GM19372 (cell line): ENCODE measurements around the gene CAT.

Source experiments
- ATAC-seq: cut with Tn5 transposase; IDR thresholded peaks from one replicate; pipeline ENCODE4 v1.9.1; 2021; ENCODE audit warnings: mild to moderate bottlenecking, low read depth, moderate library complexity; ENCODE audit not compliant: unreplicated experiment

CAT gene

DNA sequence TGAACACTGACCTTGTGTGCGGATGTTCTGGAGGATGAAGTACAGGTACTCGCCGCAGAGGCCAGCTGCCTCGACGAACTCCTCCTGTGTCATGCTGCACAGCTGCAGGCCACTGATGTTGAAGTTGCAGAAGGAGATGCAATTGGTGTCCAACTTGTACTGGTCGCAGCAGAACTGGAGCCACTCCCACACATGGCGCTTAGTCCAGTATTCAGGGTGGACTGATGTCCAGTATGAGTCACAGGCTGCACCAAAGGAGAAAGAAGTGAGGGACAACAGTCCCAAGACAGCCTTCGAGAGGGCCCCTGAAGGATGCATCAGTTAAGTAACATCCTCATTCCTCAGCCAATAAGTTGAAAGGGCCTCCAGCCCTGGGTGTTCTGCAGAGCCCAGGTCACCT lies 54.7 kb downstream of the CAT start:
- ATAC-seq, result no peak

DNA sequence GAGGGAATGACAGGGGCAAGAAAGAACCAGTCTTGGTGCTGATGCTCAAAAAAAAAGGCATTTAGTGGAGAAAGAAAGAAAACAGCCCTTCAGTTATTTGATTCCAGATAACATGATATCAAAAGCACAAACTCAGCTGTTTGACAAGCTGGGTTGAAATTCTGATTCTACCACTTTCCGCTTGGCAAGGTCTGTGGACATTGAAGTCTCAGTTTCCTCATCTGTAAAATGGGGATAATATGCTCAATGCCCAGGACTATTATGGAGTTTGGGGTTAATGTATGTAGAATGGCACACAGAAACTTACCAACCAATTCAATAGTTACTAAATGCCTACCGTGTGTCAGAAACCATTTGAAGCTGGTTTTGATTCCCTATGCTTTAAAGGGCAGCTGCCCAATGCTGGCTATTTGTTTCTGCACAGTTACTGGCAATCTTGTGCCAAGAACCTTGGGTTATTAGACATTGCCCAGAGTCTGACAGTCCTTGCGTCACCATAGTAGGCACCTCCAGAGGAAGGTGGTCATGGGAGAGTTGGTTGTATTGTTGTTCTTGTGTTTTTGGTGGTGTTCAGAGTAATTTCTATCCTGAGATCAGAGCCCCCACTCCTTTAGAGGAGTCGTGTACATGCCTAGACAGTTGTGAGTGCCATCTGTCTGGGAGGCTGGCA lies 55.3 kb downstream of the CAT start:
- no peak for ATAC-seq

DNA sequence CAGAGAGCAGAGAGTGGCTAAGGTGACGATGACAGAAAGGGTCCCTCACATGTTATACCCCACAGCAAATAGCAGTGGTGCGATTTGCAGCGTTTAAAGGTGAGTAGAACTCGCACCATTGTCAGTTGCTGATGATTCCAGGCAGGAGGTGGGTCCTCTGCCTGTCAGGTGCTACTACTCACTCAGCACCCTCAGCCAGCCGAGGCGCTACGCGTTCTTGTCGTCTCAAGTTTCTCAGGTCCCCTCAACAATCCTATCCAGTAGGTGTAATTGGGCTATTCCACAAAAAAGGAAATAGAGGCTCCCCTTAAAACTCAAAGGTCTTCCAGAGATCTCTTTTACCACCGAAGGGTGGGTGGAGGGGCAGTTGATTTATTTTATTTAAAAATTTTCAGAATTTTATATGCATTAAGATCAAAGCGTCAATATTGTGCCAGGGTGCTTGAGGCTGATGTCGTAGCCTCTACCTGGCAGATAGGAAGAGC lies 56.5 kb downstream of the CAT start:
- no peak for ATAC-seq

DNA sequence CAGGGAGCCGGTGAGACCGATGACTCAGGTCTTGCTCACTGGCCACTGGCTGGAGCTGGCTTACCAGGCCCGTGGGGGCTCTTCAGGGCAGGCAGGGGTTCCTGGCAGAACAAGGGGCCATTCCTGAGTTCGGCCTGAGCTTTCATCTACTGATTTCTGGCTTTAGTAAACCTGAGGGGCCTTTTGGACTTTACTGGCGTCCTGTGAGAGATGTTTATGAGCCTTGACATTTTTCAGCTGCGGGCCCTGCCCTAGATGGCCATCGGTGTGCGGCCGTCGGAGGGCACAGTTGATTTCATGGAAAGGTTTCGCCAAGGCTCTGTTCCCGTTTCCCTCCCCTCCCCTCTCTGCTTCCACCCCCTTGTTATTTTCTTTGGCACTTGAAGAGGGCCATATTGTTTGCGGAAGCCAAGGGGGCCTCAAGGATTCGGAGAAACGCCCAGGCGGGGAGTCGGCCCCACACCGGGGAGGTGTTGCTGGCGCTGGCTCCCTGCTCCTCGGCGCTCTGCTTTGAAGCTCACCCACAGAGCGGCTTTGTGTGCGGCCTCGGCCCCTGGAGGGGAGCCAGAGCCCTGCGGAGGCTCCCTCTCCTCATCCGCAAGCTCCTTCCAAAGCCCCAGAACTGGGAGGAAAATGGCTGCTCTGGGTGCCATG lies 57.1 kb downstream of the CAT start:
- no peak for ATAC-seq

DNA sequence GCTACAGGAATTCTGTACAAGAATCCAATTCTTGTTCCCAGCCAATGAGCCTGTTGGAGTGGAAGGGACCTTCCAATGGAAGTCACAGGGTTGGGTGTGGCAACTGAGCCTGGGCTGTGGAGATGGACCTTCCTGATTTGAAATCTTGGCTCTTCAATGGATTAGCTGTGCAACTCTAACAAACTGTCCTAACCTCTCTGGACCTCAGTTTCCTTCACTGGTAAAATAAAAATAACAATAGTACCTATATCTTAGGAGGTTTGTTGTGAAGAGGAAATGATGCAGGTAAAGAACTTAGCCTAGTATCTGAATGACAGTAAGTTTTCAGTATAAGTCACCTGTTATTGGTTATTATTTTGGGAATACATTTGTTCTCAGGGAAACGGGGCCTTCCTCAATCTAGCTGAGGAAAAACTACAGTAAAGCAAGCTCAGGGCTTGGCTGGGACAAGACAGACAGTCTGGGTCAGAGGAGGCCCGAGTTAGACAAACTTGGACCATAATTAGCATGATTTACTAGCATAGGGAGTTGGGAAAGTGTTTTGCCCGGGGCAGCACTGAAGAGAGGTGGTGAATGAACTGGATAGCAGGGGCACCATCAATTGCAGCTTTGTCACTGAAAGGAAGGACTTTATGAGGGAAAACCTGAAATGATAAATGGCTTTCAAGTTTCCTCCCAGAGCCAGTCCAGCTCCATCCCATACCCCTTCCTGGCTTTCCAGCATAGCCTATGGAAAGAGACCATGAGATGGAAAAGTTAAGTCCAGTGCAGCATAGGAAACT lies 61.2 kb downstream of the CAT start:
- ATAC-seq, result no peak

DNA sequence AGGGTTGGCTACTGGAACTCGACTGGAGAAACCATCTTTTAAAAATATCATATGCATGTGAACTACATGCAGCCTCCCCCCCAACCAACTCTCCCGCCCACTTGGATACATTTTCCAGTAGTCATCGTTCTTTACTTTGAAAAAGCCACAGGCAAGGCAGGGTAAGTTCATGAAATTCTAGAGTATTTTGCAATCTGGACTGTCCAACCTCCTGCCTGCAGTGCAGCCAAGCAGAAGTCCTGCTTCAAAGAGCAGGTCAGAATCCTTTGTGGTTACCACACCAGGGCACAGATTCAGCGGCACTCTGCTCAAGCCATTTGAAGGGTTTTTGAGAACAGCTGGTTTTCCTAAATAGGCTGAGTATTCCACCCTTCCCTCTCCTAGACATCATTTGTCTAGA lies 62.8 kb downstream of the CAT start:
- no peak for ATAC-seq

DNA sequence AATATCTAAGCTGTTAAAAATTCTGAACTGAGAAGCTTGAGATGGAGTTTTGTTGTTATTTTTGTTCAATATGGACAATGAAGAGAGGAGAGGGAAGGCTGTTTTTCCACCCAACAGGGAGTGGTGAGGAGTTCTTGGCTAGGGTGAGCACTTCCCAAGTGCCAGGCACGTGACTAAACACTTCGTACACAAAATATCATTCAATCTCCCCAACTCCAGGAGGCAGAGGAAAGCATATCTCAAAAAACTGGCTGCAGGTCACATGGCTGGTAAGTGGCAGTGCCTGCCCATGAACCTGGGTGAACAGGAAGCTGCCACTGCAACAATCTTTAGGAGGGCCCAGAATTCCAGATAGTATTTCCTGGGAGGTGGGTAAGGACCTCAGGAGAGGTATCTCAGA lies 63.2 kb downstream of the CAT start:
- no peak for ATAC-seq

DNA sequence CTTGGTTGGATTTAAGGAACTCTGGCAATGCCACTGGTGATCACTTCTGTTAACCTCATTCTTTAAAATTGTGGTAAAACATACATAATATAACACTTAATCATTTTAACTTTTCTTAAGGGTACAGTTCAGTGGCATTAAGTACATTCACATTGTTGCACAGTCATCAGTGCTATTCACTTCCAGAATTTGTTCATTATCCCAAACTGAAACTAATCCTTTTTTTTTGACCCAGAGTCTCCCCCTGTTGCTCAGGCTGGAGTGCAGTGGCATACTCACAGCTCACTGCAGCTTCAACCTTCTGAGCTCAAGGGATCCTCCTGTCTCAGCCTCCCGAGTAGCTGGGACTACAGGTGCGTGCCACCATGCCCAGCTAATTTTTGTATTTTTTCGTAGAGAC lies 64.2 kb downstream of the CAT start:
- ATAC-seq, result no peak

DNA sequence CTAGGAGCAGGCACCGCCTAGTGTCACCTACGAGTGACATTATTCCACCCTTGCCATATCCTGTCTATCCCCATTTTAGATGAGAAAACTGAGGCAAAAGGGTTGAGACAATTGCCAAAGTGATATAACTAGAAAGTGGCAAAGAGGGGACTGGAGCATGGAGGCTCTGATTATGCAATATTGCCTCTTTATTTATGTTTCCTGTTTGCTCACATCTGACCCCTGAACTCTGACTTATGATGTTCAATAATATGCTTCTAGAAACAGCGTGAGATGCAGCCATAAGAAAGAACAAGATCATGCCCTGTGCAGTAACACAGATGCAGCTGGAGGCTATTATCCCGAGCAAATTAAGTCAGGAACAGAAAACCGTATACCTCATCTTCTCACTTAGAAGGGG lies 67.1 kb downstream of the CAT start:
- ATAC-seq, result no peak

DNA sequence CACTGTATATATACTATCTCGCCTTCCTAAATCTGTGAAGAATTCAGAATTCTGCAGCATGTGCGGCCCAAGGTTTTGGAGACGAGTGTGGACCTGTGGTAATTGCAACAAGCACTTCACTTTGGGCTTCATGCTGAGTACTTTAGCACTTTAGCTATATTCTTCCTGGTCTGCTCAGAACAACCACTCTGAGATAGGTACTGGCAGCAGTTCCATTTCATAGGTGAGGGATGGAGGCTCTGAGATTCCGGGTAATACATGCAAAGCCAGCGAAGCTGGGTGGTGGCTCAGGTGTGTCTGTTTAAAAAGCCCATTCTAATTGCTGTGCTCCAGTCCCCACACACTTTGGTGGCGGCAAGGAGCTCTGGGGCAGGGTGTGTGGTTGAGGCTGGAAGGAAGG lies 68.4 kb downstream of the CAT start:
- ATAC-seq, result no peak

DNA sequence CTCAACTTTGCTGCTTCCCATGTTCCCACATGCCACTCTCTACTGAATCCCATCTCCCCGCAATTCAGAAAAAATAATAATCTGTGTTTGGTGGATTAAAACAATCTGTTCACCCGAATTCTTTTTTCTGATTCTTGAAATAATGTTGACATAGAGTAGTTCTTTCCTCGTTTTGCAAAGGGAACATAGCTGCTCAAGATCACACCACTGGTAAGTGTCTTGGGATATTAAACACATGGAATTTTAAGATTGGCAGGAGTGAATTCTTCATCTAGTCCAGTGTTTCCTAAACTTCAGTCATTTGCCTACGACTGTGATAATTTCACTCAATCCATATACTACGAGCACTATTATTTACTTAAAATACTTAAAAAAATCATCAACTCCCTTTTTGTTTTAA lies 68.9 kb downstream of the CAT start:
- ATAC-seq, result no peak

DNA sequence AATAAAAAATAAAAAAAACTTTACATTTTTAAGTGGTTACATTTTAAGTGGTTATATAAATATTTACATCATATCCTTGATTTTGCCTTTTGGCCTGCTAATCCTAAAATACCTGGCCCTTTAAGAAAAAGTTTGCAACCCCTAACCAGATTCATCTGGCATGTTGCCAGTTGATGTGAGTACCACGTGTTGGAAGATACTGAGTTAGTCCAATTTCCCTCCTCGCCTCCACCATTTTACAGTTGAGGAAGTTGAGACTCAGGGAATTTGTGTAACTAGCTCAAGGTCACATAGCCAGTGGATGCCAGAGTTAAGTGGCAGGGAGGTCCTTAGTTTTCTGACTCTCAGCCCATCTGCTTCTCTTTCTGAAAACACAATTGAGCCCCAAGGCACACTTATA lies 69.8 kb downstream of the CAT start:
- no peak for ATAC-seq

DNA sequence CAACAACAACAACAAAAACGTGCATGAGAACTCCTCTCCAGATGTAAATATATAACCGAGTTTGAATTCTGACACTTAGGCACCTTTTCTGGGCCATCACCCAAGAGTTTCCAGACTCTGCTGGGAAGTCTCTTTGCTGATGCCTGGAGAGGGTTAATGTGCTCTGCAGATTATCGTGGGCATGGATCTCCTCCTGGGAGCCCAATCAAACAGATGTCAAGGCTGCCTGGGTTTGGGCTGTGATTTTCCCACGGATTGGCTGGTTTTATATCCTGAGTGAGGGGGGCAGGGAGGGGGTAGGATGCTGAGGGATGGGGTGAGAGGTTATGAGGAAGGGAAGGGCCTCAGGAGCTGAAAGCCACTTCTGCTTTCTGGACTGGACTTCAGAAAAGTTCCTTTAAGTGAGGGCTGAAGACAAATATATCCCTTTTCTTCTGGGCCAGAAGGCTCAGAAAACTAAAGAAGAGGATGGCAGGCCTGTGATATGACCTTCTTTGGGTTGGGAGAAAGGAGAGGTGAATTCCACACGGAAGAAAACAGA lies 70.7 kb downstream of the CAT start:
- no peak for ATAC-seq

DNA sequence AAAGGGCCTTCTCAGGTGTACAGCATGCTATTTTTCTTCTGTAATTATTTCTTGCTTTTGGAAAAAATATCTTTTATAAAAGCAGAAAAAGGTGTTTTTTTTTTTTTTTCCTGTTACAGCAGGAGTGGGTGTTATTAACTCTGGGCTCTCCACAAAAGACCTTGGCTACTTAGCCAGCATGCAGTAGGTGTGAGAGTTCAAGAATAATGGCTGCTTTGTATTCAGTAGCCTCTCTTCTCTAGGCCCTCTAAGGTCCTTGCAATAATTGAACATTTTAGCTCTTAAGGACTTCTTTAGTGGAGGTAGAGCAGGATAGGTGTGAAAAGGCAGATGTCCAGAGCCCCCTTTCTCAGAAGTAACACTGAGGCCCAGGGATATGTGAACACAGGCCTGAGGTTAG lies 71.5 kb downstream of the CAT start:
- ATAC-seq, result no peak

DNA sequence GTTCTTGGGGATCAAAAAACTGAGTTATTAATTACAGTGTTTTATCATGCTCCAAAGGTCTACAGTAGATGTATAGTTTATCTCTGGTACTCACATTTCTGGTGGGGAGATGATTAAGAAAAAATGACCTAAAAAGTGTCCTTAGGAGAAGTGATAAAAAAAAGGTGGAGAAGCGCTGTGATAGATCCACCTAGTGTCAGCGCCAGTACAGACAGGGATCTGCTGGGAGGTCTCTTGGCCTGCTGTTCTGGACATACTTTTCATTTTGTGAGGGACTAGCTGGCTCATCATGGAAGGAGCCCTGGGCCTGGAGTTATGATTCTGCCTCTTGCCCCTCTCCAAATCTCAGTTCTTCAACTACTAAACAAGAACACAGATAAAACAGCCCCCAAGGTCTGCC lies 71.9 kb downstream of the CAT start:
- ATAC-seq, result no peak

DNA sequence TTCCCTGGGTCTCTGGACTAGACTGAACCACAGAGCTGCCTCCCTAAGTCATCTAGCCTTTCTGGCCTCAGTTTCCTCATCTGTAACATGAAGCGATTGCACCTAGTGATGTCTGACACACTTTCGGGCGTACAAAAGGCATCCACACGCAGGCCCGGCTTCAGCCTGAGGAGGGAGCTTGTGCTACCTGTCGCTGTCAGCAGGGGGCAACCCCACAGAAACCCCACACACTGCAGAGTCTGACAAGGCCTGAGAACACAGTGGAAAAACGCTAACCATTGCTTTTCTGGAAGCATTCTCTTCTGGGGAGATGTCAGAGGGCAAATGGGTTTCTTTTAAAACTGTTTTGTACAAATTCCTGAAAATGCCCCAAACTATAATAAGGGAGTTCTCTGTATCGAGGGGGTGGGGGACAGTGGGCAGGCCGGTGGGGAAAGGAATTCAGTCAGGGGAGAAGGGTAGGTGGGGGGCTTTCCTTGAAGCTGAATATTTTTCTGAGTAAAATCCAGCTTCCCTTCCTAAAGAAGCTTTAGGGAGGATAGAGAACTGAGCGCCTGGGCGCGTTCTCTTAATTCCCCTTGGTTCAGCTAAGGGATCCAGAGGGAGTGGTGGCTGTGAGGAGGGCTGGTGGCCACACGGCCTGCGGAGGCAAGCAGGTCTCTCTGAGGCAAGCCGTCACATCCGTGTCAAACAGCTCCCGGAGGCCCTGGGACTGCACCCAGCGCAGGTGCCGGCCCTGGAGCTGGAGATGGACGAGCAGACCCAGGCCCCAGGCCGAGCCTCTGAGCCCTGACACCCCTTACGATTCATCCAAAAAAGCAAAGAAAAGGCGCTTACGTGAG lies 74.3 kb downstream of the CAT start:
- peak; percentile 72 for ATAC-seq

DNA sequence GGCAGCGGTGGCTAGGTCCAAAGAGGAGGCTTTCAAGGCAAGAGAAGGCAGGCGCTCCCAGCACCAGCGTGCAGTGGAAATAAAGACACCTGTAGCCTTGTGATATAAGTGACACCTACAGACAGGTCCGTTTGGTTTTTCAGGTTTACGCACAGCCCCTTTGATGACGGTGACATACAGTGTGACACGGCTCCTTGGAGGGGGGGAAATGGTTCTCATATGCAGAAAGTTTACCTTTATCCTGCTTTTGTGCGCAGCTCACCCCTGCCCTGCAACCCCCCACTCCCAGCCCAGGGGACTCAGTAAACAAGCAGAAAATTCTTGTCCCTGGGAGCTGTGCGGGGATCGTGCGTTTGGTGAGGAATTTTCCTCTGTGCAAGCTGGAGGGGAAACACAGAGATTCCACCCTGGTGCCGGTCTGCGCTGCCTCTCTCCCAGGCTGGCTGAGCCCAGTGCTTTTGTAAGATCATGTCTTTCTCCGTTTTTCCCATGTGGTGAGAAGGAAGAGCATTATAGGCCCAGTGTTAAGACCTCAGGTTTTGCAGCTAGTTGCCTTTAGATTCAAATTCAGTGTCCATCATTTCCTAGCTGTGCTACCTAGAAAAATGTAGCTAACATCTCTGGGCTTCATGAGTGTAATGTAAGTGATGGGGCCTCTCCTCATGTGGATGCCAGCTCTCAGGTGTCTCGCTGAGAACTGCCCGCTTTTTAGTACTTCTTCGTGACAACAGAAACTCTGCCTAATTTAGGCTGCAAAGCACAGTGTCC lies 75.1 kb downstream of the CAT start, which contains the start of gene ELF5:
TSS of gene ELF5 (minus strand) at position 113 of the 768 bp plus-strand sequence. CDS start 8,045 bp downstream, outside the sequence.
- no peak for ATAC-seq

DNA sequence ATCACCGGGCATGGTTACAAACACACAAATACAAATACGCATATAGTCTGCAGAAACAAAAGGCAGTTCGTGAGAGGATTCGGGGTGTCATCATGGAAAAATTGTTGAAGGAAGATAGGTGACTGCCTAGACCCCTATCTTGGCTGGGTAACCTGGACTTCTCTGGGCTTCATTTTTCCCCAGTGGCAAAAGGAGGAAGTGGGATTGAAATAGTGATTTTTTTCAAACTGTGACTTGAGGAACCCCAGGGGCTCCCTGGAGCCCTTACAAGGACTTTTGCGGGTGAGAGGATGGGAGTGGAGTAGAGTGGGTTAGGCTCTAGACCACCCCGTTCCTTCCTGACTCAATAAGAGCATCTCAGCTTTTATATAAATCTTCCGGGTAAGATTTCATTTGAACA lies 75.9 kb downstream of the CAT start:
- no peak for ATAC-seq

DNA sequence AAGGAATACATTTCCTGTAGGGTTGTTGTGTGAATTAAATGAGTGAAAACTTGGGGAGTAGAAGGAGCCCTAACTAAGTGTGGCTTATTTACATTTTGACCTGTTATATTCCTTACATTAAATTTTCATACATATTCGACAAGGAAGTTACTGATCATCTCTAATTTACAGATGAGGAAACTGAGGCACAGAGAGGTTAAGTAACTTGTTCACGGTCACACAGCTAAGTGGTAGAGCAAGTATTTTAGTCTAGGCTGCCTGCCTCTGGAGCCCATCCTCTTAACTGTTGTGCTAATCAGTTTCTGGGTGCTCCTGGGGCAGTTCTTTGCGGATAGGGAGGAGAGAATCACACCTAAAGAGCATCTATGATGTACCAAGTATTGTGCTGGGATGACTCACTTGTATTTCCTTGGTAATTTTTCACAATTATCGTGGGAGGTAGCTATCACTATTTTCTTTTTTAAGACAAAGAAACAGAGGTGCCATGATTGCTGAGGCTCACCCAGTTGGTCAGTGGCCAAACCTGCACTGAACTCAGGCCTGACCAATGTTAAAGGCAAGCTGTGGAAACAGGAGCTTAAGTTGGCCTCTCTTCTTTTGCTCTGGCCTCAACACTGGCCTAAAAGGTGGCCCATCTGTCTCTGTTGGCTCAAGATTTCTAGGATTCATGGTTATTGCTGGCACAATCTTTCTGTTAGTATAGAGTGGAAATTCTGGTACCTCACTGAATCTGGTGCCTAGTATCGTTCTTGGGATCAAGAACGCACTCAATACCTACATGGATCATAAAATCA lies 77.7 kb downstream of the CAT start:
- ATAC-seq, result no peak
